ENCODE measurements around the gene CD46.

The CD46 gene

GRCh38 chr1:207791290-207791689 lies 39.4 kb downstream of the CD46 start:
- no peak for DNase-seq
- peaks cover 3% of the 10 kb centered on the region for H3K36me3 ChIP-seq (replicated peaks)
- no peaks in the 10 kb centered on the region for H3K27me3 ChIP-seq (replicated peaks)
- H3K4me3 ChIP-seq (ENCODE audit: low read depth, low read length) = no peak overlapping the region
- TF ChIP-seq CTCF (IDR thresholded peaks at IDR 0.05; ENCODE audit: low read depth, low read length, missing control alignments) = no peak
- in situ Hi-C loops (cut with HindIII; ENCODE audit: low pct_ligation_motif_present, low sequenced_read_pairs) = no loop called here
- no peak overlapping the region for H3K27ac ChIP-seq

- DNase-seq = no peak
- no peak for TF ChIP-seq CTCF (IDR thresholded peaks at IDR 0.05; ENCODE audit: low read depth, low read length, missing control alignments)
- Histone ChIP-seq H3K36me3 (replicated peaks) (no peaks in the 10 kb centered on the region), H3K27ac (no peak overlapping the region), H3K4me3 (ENCODE audit: low read depth, low read length) (no peak overlapping the region), H3K27me3 (replicated peaks) (no peaks in the 10 kb centered on the region)
- in situ Hi-C loops (cut with HindIII; ENCODE audit: low pct_ligation_motif_present, low sequenced_read_pairs) = no loop called here
These were observed 41.5 kb downstream of the CD46 start for GRCh38 chr1:207793327-207793726.

- no peak for TF ChIP-seq CTCF (IDR thresholded peaks at IDR 0.05; ENCODE audit: low read depth, low read length, missing control alignments)
- in situ Hi-C loops (cut with HindIII; ENCODE audit: low pct_ligation_motif_present, low sequenced_read_pairs) = no loop called here
- no peak overlapping the region for H3K4me3 ChIP-seq (ENCODE audit: low read depth, low read length)
These were observed 43.0 kb downstream of the CD46 start for GRCh38 chr1:207794861-207795260.

GRCh38 chr1:207797229-207797973 lies 45.5 kb downstream of the CD46 start:
- peak; percentile 81 for TF ChIP-seq CTCF (IDR thresholded peaks at IDR 0.05; ENCODE audit: low read depth, low read length, missing control alignments)
- DNase-seq = peak; percentile 95
- Histone ChIP-seq H3K36me3 (replicated peaks) (no peaks in the 10 kb centered on the region), H3K27ac (no peak overlapping the region), H3K27me3 (replicated peaks) (no peaks in the 10 kb centered on the region), H3K4me3 (ENCODE audit: low read depth, low read length) (no peak overlapping the region)
- in situ Hi-C loops (cut with HindIII; ENCODE audit: low pct_ligation_motif_present, low sequenced_read_pairs) = no loop called here

More at GRCh38 chr1:207794861-207795260, 43.0 kb downstream of the CD46 start:
- Histone ChIP-seq H3K27me3 (replicated peaks) (no peaks in the 10 kb centered on the region), H3K36me3 (replicated peaks) (no peaks in the 10 kb centered on the region), H3K27ac (no peak overlapping the region)
- DNase-seq = no peak

- no peak overlapping the region for H3K27ac ChIP-seq
- peak; percentile 58 for DNase-seq
- no peak for TF ChIP-seq CTCF (IDR thresholded peaks at IDR 0.05; ENCODE audit: low read depth, low read length, missing control alignments)
- H3K4me3 ChIP-seq (ENCODE audit: low read depth, low read length) = no peak overlapping the region
- H3K36me3 ChIP-seq (replicated peaks) = no peaks in the 10 kb centered on the region
- in situ Hi-C loops (cut with HindIII; ENCODE audit: low pct_ligation_motif_present, low sequenced_read_pairs) = no loop called here
- H3K27me3 ChIP-seq (replicated peaks) = no peaks in the 10 kb centered on the region
These were observed 47.0 kb downstream of the CD46 start for GRCh38 chr1:207798847-207799246.

All from brain microvascular endothelial cell (primary cell).